ENCODE data around the gene SH2D1A.

DNA sequence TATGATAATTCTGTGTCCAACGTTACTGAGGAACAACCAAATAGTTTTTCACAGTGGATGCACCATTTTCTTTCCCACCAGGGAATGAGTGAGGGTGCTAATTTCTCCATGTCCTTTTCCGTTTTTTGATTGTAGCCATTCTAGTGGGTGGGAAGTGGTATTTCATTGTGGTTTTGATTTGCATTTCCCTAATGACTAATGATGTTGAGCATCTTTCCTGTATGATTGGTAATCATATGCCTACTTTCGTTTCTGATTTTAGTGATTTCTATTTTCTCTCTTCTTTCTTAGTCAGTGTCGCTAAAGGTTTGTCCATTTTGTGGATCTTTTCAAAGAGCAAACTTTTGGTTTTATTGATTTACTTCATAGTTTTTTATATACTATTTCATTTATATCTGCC lies 46.0 kb upstream of the SH2D1A start:
- TF ChIP-seq, protein P1, sequence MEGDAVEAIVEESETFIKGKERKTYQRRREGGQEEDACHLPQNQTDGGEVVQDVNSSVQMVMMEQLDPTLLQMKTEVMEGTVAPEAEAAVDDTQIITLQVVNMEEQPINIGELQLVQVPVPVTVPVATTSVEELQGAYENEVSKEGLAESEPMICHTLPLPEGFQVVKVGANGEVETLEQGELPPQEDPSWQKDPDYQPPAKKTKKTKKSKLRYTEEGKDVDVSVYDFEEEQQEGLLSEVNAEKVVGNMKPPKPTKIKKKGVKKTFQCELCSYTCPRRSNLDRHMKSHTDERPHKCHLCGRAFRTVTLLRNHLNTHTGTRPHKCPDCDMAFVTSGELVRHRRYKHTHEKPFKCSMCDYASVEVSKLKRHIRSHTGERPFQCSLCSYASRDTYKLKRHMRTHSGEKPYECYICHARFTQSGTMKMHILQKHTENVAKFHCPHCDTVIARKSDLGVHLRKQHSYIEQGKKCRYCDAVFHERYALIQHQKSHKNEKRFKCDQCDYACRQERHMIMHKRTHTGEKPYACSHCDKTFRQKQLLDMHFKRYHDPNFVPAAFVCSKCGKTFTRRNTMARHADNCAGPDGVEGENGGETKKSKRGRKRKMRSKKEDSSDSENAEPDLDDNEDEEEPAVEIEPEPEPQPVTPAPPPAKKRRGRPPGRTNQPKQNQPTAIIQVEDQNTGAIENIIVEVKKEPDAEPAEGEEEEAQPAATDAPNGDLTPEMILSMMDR (IDR thresholded peaks at IDR 0.05), result no peak
- no peak for TF ChIP-seq POLR2A (IDR thresholded peaks at IDR 0.05)

Measured in body of pancreas (tissue), 4 donors.